Suprapubic skin (tissue), 4 donors: ENCODE results near the gene HIF1AN. TPM values are rescaled to one million over a fixed set of nuclear protein-coding genes. Genes with fewer than 3 reads are reported as not detected.

Source experiments
- DNase-seq, 2 donors: peaks; one replicate each; pipeline ENCODE4 v3.0.0-alpha.2; 2019; ENCODE audit warnings: low spot score in 2 of 2
- H3K27ac ChIP-seq: fragments of 200-600 bp; sonication (generic); one replicate; pipeline ENCODE4 v1.5.1; 2019
- H3K27me3 ChIP-seq: fragments of 200-600 bp; sonication (generic); one replicate; pipeline ENCODE4 v1.5.1; 2019
- H3K36me3 ChIP-seq: fragments of 200-600 bp; sonication (generic); one replicate; pipeline ENCODE4 v1.5.1; 2019
- H3K4me1 ChIP-seq: fragments of 200-600 bp; sonication (generic); one replicate; pipeline ENCODE4 v1.5.1; 2019
- H3K4me3 ChIP-seq: fragments of 200-600 bp; sonication (generic); one replicate; pipeline ENCODE4 v1.5.1; 2019; ENCODE audit warnings: mild to moderate bottlenecking
- H3K9me3 ChIP-seq: fragments of 200-600 bp; sonication (generic); one replicate; pipeline ENCODE4 v1.5.1; 2019
- CTCF ChIP-seq, 2 donors: fragments of 200-600 bp in 1 of 2; fragments of 450-650 bp in 1 of 2; sonication (generic) in 1 of 2; IDR thresholded peaks; one replicate each; pipeline ENCODE4 v1.5.1; 2016 to 2019; ENCODE audit warnings: antibody characterized with exemption in 2 of 2, mild to moderate bottlenecking in 1 of 2, moderate library complexity in 1 of 2
- EP300 ChIP-seq: sonication (generic); formaldehyde crosslinking; IDR thresholded peaks from one replicate; pipeline ENCODE4 v1.6.1; 2017; ENCODE audit warnings: antibody characterized with exemption
- POLR2A ChIP-seq, 2 donors: fragments of 450-650 bp; IDR thresholded peaks; one replicate each; pipeline ENCODE4 v1.6.1; 2017; ENCODE audit warnings: antibody characterized with exemption in 2 of 2, mild to moderate bottlenecking in 2 of 2, moderate library complexity in 2 of 2
- POLR2AphosphoS5 ChIP-seq, 3 donors: sonication (generic); formaldehyde crosslinking; IDR thresholded peaks; one replicate each; pipeline ENCODE4 v1.6.1; 2017; ENCODE audit warnings: antibody characterized with exemption in 3 of 3
- WGBS: methylation state at CpG from one replicate; pipeline ENCODE4 v1.1.5; 2018; 5-methylcytosine and 5-hydroxymethylcytosine counted together
- total RNA-seq, 4 donors: library from RNA; depleted of rRNA; stranded (reverse); fragments of >200 nt; gene quantifications; one replicate each; pipeline ENCODE4 v1.1.0, GENCODE V29; 2016

HIF1AN gene
- total RNA-seq, 4 donors from 2014 or later: 13.5 to 43.5 (median 22.1) TPM

- TF ChIP-seq CTCF (IDR thresholded peaks at IDR 0.05): no peak
- TF ChIP-seq EP300: no peak
- TF ChIP-seq POLR2A (IDR thresholded peaks at IDR 0.05): no peak
- no peak for TF ChIP-seq POLR2AphosphoS5 (IDR thresholded peaks at IDR 0.05)
- DNase-seq: no peak
- Histone ChIP-seq H3K36me3 (no peaks in the 10 kb centered on the region), H3K27me3 (peaks cover 96% of the 10 kb centered on the region), H3K4me3 (no peak overlapping the region), H3K27ac (no peak overlapping the region), H3K4me1 (peaks cover 9% of the 10 kb centered on the region), H3K9me3 (no peaks in the 10 kb centered on the region)
- WGBS: 75% methylated on average over 9 of the region's 9 CpGs
Observed at GRCh38 chr10:100565206-100565985, 29.7 kb downstream of the HIF1AN start.

- Histone ChIP-seq H3K27ac (no peak overlapping the region), H3K36me3 (no peaks in the 10 kb centered on the region), H3K27me3 (peaks cover 98% of the 10 kb centered on the region), H3K4me1 (peaks cover 9% of the 10 kb centered on the region), H3K4me3 (no peak overlapping the region), H3K9me3 (no peaks in the 10 kb centered on the region)
- WGBS: 58% methylated on average over 3 of the region's 3 CpGs
- DNase-seq: no peak
- TF ChIP-seq POLR2A (IDR thresholded peaks at IDR 0.05): no peak
- no peak for TF ChIP-seq EP300
- no peak for TF ChIP-seq POLR2AphosphoS5 (IDR thresholded peaks at IDR 0.05)
- TF ChIP-seq CTCF (IDR thresholded peaks at IDR 0.05): no peak
Observed at GRCh38 chr10:100566561-100566960, 30.8 kb downstream of the HIF1AN start.

- DNase-seq: no peak
- Histone ChIP-seq H3K4me3 (no peak overlapping the region), H3K9me3 (no peaks in the 10 kb centered on the region), H3K27me3 (peaks cover 98% of the 10 kb centered on the region), H3K27ac (no peak overlapping the region), H3K4me1 (peaks cover 2% of the 10 kb centered on the region), H3K36me3 (no peaks in the 10 kb centered on the region)
- 37% methylated on average over 11 of the region's 11 CpGs for WGBS
- no peak for TF ChIP-seq POLR2AphosphoS5 (IDR thresholded peaks at IDR 0.05)
- TF ChIP-seq EP300: no peak
- TF ChIP-seq POLR2A (IDR thresholded peaks at IDR 0.05): no peak
- TF ChIP-seq CTCF (IDR thresholded peaks at IDR 0.05): no peak
Observed at GRCh38 chr10:100567249-100567648, 31.5 kb downstream of the HIF1AN start.

- H3K4me3 ChIP-seq: no peak overlapping the region
- H3K4me1 ChIP-seq: no peaks in the 10 kb centered on the region
- DNase-seq: no peak
- H3K27me3 ChIP-seq: peaks cover 97% of the 10 kb centered on the region
- no peaks in the 10 kb centered on the region for H3K9me3 ChIP-seq
- H3K36me3 ChIP-seq: no peaks in the 10 kb centered on the region
- WGBS: 29% methylated on average over 6 of the region's 6 CpGs
- H3K27ac ChIP-seq: no peak overlapping the region
- no peak for TF ChIP-seq POLR2AphosphoS5 (IDR thresholded peaks at IDR 0.05)
- TF ChIP-seq EP300: no peak
- TF ChIP-seq POLR2A (IDR thresholded peaks at IDR 0.05): no peak
- no peak for TF ChIP-seq CTCF (IDR thresholded peaks at IDR 0.05)
Observed at GRCh38 chr10:100567826-100568225, 32.1 kb downstream of the HIF1AN start.

GRCh38 chr10:100568912-100569311, 33.2 kb downstream of the HIF1AN start:
- WGBS: 84% methylated on average over 3 of the region's 3 CpGs

More at GRCh38 chr10:100568912-100569311, 33.2 kb downstream of the HIF1AN start:
- Histone ChIP-seq H3K4me3 (no peak overlapping the region), H3K4me1 (no peaks in the 10 kb centered on the region), H3K9me3 (no peaks in the 10 kb centered on the region), H3K27me3 (peaks cover 95% of the 10 kb centered on the region), H3K27ac (no peak overlapping the region), H3K36me3 (no peaks in the 10 kb centered on the region)
- no peak for DNase-seq
- TF ChIP-seq CTCF (IDR thresholded peaks at IDR 0.05) (no peak), POLR2AphosphoS5 (IDR thresholded peaks at IDR 0.05) (no peak), POLR2A (IDR thresholded peaks at IDR 0.05) (no peak), EP300 (no peak)
